ENCODE results near the gene RGL2. TPM values are rescaled to one million over a fixed set of nuclear protein-coding genes. Genes with fewer than 3 reads are reported as not detected.
A peak's percentile ranks its signal among the peaks of the same experiment; 100 is the strongest.

Gene RGL2
- polyA plus RNA-seq, 1 of the 3 experiments (the other 2 are of a cell fraction), result 59.4 TPM

GRCh38 chr6:33329058-33329457 is 30.3 kb upstream of the RGL2 start:
- no peaks in the 10 kb centered on the region for H3K9me2 ChIP-seq
- H2AFZ ChIP-seq (ENCODE audit: low read depth), result no peak overlapping the region
- H3K4me1 ChIP-seq (ENCODE audit: control insufficient read depth in 1 of 2, insufficient read depth in 2 of 2, low read depth in 1 of 2, low read length in 1 of 2), result peaks cover 0 to under 1% of the 10 kb centered on the region in 2 experiments; a peak in 1 of 4 replicates
- no peaks in the 10 kb centered on the region for H3K79me2 ChIP-seq (ENCODE audit: insufficient read depth)
- H3K9ac ChIP-seq, result no peak overlapping the region
- no peaks in the 10 kb centered on the region for H4K20me1 ChIP-seq (ENCODE audit: insufficient read depth)
- H3F3A ChIP-seq (replicated peaks; ENCODE audit: insufficient read depth), result peaks cover 3% of the 10 kb centered on the region
- ChIA-PET POLR2A (no interaction called here), CTCF (interaction anchor here (1.1 to 1.3 kb wide), 2 partner anchors 17 to 29 kb away, joined by 3 read pairs; no protein-coding TSS in a partner anchor)
- H3K4me2 ChIP-seq, result no peak overlapping the region
- DNase-seq, result no peak
- TF ChIP-seq MXI1 (IDR thresholded peaks at IDR 0.05; ENCODE audit: low read depth, low read length) (no peak), USF2 (IDR thresholded peaks at IDR 0.05; ENCODE audit: borderline replicate concordance, low read depth, low read length) (no peak), MAX (IDR thresholded peaks at IDR 0.05; ENCODE audit: low read depth) (no peak), SIN3A (IDR thresholded peaks at IDR 0.05; ENCODE audit: borderline replicate concordance, low read depth, low read length) (no peak), YY1 (IDR thresholded peaks at IDR 0.05; ENCODE audit: low read depth) (no peak), JUND (IDR thresholded peaks at IDR 0.05) (no peak), TAF1 (IDR thresholded peaks at IDR 0.05; ENCODE audit: borderline replicate concordance, low read depth, low read length) (no peak), ELF1 (IDR thresholded peaks at IDR 0.05) (no peak), TEAD4 (IDR thresholded peaks at IDR 0.05; ENCODE audit: borderline replicate concordance, insufficient read depth) (no peak)
- H3K4me3 ChIP-seq (ENCODE audit: low read depth in 2 of 2, low read length in 1 of 2), result no peak overlapping the region
- no peaks in the 10 kb centered on the region for H3K36me3 ChIP-seq (replicated peaks in 1 of 2; ENCODE audit: control insufficient read depth in 1 of 2, insufficient read depth in 2 of 2, low read length in 1 of 2)
- H3K27me3 ChIP-seq (ENCODE audit: insufficient read depth), result no peaks in the 10 kb centered on the region
- H3K9me3 ChIP-seq, result no peaks in the 10 kb centered on the region
- 20% methylated on average over 1 of the region's 5 CpGs for WGBS (ENCODE audit: low lambda C conversion rate)
- no peak overlapping the region for H3K27ac ChIP-seq (ENCODE audit: low read depth in 2 of 2, low read length in 1 of 2)

GRCh38 chr6:33324125-33324524 is 25.4 kb upstream of the RGL2 start:
- Histone ChIP-seq H3K4me3 (ENCODE audit: low read depth in 2 of 2, low read length in 1 of 2) (peak overlapping the region; percentile 79 to 91; a peak in 3 of 4 replicates), H2AFZ (ENCODE audit: low read depth) (peak overlapping the region; percentile 97; the same call in 1 of the 2 replicates), H3K4me2 (peak overlapping the region; percentile 99), H3K36me3 (replicated peaks in 1 of 2; ENCODE audit: control insufficient read depth in 1 of 2, insufficient read depth in 2 of 2, low read length in 1 of 2) (peaks cover 12 to 21% of the 10 kb centered on the region in 2 experiments), H3K27me3 (ENCODE audit: insufficient read depth) (no peaks in the 10 kb centered on the region), H3K79me2 (ENCODE audit: insufficient read depth) (peaks cover 35% of the 10 kb centered on the region), H3F3A (replicated peaks; ENCODE audit: insufficient read depth) (peaks cover 33% of the 10 kb centered on the region), H3K4me1 (ENCODE audit: control insufficient read depth in 1 of 2, insufficient read depth in 2 of 2, low read depth in 1 of 2, low read length in 1 of 2) (peaks cover 25 to 34% of the 10 kb centered on the region in 2 experiments; a peak in 3 of 4 replicates), H3K27ac (ENCODE audit: low read depth in 2 of 2, low read length in 1 of 2) (peak overlapping the region in 1 of 2 experiments; percentile 97; a peak in 2 of 4 replicates), H3K9me2 (no peaks in the 10 kb centered on the region), H4K20me1 (ENCODE audit: insufficient read depth) (no peaks in the 10 kb centered on the region), H3K9me3 (no peaks in the 10 kb centered on the region), H3K9ac (no peak overlapping the region)
- ChIA-PET CTCF (no interaction called here), POLR2A (interaction anchor here (1.1 kb wide), 1 partner anchor 51 kb away, joined by 3 read pairs; no protein-coding TSS in a partner anchor)
- TF ChIP-seq EZH2phosphoT487 (IDR thresholded peaks at IDR 0.05; ENCODE audit: borderline replicate concordance, low read depth), result no peak
- TF ChIP-seq RFX5 (IDR thresholded peaks at IDR 0.05; ENCODE audit: low read length), result no peak
- TF ChIP-seq TEAD4 (IDR thresholded peaks at IDR 0.05; ENCODE audit: borderline replicate concordance, insufficient read depth), result no peak
- no peak for TF ChIP-seq RCOR1 (IDR thresholded peaks at IDR 0.05; ENCODE audit: low read length)
- TF ChIP-seq NFIC (IDR thresholded peaks at IDR 0.05; ENCODE audit: borderline replicate concordance), result no peak
- TF ChIP-seq FOSL2 (IDR thresholded peaks at IDR 0.05; ENCODE audit: borderline replicate concordance, low read depth), result no peak
- no peak for TF ChIP-seq ELF1 (IDR thresholded peaks at IDR 0.05)
- no peak for TF ChIP-seq REST (IDR thresholded peaks at IDR 0.05; ENCODE audit: low read depth, low read length)
- no peak for TF ChIP-seq NRF1 (IDR thresholded peaks at IDR 0.05; ENCODE audit: low read depth, low read length)
- 78% methylated on average over 7 of the region's 7 CpGs for WGBS (ENCODE audit: low lambda C conversion rate)
- DNase-seq, result peak; percentile 25
